ENCODE results near the gene MEGF11. TPM values are rescaled to one million over a fixed set of nuclear protein-coding genes. Genes with fewer than 3 reads are reported as not detected.
"Not testable (repeated sequence)": the region's sequence is repeated elsewhere in the genome, so short reads cannot be mapped to it uniquely, and the experiment has no call there.

Gene MEGF11
- total and polyA plus RNA-seq, 3 experiments from 2014 or later, result not detected

- Histone ChIP-seq H3K36me3 (ENCODE audit: insufficient read depth, low read length) (no peaks in the 10 kb centered on the region), H3K27ac (ENCODE audit: low read depth, low read length) (no peak overlapping the region), H3K27me3 (ENCODE audit: insufficient read depth, low read length, poor library complexity, severe bottlenecking) (no peaks in the 10 kb centered on the region), H3K4me1 (ENCODE audit: insufficient read depth, low read length) (no peaks in the 10 kb centered on the region), H3K9me3 (ENCODE audit: low read length) (no peaks in the 10 kb centered on the region), H3K4me3 (ENCODE audit: low read length) (no peak overlapping the region)
- peaks cover 10 to 55% of the 10 kb centered on the region in 2 donors for H3K27me3 Mint-ChIP-seq
- CTCF ChIA-PET, result interaction anchor here (1.1 kb wide), 1 partner anchor 14 kb away, joined by 3 read pairs; no protein-coding TSS in a partner anchor
- POLR2A ChIA-PET, result no interaction called here
- peaks cover 0 to 9% (median 5%) of the 10 kb centered on the region in 3 donors for H3K36me3 Mint-ChIP-seq
- H3K4me3 Mint-ChIP-seq, result no peak overlapping the region
- H3K4me1 Mint-ChIP-seq, result no peaks in the 10 kb centered on the region
- H3K9me3 Mint-ChIP-seq, result peaks cover 4 to 11% (median 8%) of the 10 kb centered on the region in 5 donors
- no peak for DNase-seq
- no peak overlapping the region for H3K27ac Mint-ChIP-seq
These were observed 11.4 kb upstream of the MEGF11 start for GRCh38 chr15:66264859-66265513.

GRCh38 chr15:66262837-66263236, 9.3 kb upstream of the MEGF11 start:
- POLR2A ChIA-PET; H3K4me1 ChIP-seq (ENCODE audit: insufficient read depth, low read length); DNase-seq; CTCF ChIA-PET; H3K36me3 Mint-ChIP-seq; H3K36me3 ChIP-seq (ENCODE audit: insufficient read depth, low read length); H3K27ac ChIP-seq (ENCODE audit: low read depth, low read length); H3K4me3 Mint-ChIP-seq; H3K4me1 Mint-ChIP-seq; H3K9me3 ChIP-seq (ENCODE audit: low read length); H3K4me3 ChIP-seq (ENCODE audit: low read length); H3K27me3 ChIP-seq (ENCODE audit: insufficient read depth, low read length, poor library complexity, severe bottlenecking): not testable (repeated sequence)
- peaks cover 4 to 11% (median 8%) of the 10 kb centered on the region in 5 donors for H3K9me3 Mint-ChIP-seq
- H3K27me3 Mint-ChIP-seq, result peaks cover 6 to 46% of the 10 kb centered on the region in 2 donors
- H3K27ac Mint-ChIP-seq, result peak overlapping the region in 1 of 8 donors; percentile 71

GRCh38 chr15:66261056-66261455, 7.5 kb upstream of the MEGF11 start:
- peaks cover 13 to 50% of the 10 kb centered on the region in 2 donors for H3K27me3 Mint-ChIP-seq
- H3K27me3 ChIP-seq (ENCODE audit: insufficient read depth, low read length, poor library complexity, severe bottlenecking), result peaks cover 2% of the 10 kb centered on the region
- no peaks in the 10 kb centered on the region for H3K9me3 ChIP-seq (ENCODE audit: low read length)
- H3K4me3 Mint-ChIP-seq, result no peak overlapping the region
- H3K36me3 ChIP-seq (ENCODE audit: insufficient read depth, low read length), result no peaks in the 10 kb centered on the region
- H3K4me1 ChIP-seq (ENCODE audit: insufficient read depth, low read length), result no peaks in the 10 kb centered on the region
- DNase-seq, result no peak
- H3K27ac Mint-ChIP-seq, result no peak overlapping the region
- H3K4me3 ChIP-seq (ENCODE audit: low read length), result no peak overlapping the region
- peaks cover 0 to 9% (median 4%) of the 10 kb centered on the region in 3 donors for H3K36me3 Mint-ChIP-seq
- ChIA-PET POLR2A (no interaction called here), CTCF (interaction anchor here (1.2 kb wide), 1 partner anchor 10 kb away, joined by 3 read pairs; no protein-coding TSS in a partner anchor)
- H3K4me1 Mint-ChIP-seq, result no peaks in the 10 kb centered on the region
- no peak overlapping the region for H3K27ac ChIP-seq (ENCODE audit: low read depth, low read length)
- peaks cover 4 to 11% (median 8%) of the 10 kb centered on the region in 5 donors for H3K9me3 Mint-ChIP-seq

GRCh38 chr15:66256692-66257091, 3.1 kb upstream of the MEGF11 start:
- Mint-ChIP-seq H3K4me3 (no peak overlapping the region), H3K27ac (no peak overlapping the region), H3K27me3 (peaks cover 36 to 63% of the 10 kb centered on the region in 2 donors), H3K36me3 (peaks cover 0 to 2% (median 0%) of the 10 kb centered on the region in 3 donors), H3K4me1 (peaks cover 13 to 22% (median 14%) of the 10 kb centered on the region in 3 donors), H3K9me3 (no peaks in the 10 kb centered on the region)
- no peaks in the 10 kb centered on the region for H3K9me3 ChIP-seq (ENCODE audit: low read length)
- H3K27ac ChIP-seq (ENCODE audit: low read depth, low read length), result no peak overlapping the region
- ChIA-PET CTCF (interaction anchor here (0.7 kb wide), 1 partner anchor 136 kb away, joined by 3 read pairs; no protein-coding TSS in a partner anchor), POLR2A (no interaction called here)
- no peak overlapping the region for H3K4me3 ChIP-seq (ENCODE audit: low read length)
- H3K27me3 ChIP-seq (ENCODE audit: insufficient read depth, low read length, poor library complexity, severe bottlenecking), result peaks cover 35% of the 10 kb centered on the region
- H3K4me1 ChIP-seq (ENCODE audit: insufficient read depth, low read length), result peaks cover 19% of the 10 kb centered on the region
- no peak for DNase-seq
- H3K36me3 ChIP-seq (ENCODE audit: insufficient read depth, low read length), result no peaks in the 10 kb centered on the region

- CTCF ChIA-PET, result no interaction called here
- POLR2A ChIA-PET, result no interaction called here
- no peaks in the 10 kb centered on the region for H3K36me3 ChIP-seq (ENCODE audit: insufficient read depth, low read length)
- H3K27me3 ChIP-seq (ENCODE audit: insufficient read depth, low read length, poor library complexity, severe bottlenecking), result peaks cover 49% of the 10 kb centered on the region
- Mint-ChIP-seq H3K9me3 (no peaks in the 10 kb centered on the region), H3K27me3 (peaks cover 52 to 74% of the 10 kb centered on the region in 2 donors), H3K36me3 (peaks cover 0 to 1% (median 0%) of the 10 kb centered on the region in 3 donors), H3K27ac (peak overlapping the region in 1 of 8 donors; percentile 29), H3K4me1 (peaks cover 16 to 26% (median 18%) of the 10 kb centered on the region in 3 donors), H3K4me3 (peak overlapping the region in 6 of 7 donors; percentile 4 to 72 (median 36))
- no peak overlapping the region for H3K27ac ChIP-seq (ENCODE audit: low read depth, low read length)
- DNase-seq, result no peak
- H3K4me1 ChIP-seq (ENCODE audit: insufficient read depth, low read length), result peaks cover 22% of the 10 kb centered on the region
- H3K4me3 ChIP-seq (ENCODE audit: low read length), result no peak overlapping the region
- H3K9me3 ChIP-seq (ENCODE audit: low read length), result no peaks in the 10 kb centered on the region
These were observed 1.6 kb upstream of the MEGF11 start for GRCh38 chr15:66254951-66255676.

- Mint-ChIP-seq H3K4me1 (peaks cover 16 to 26% (median 18%) of the 10 kb centered on the region in 3 donors), H3K27ac (peak overlapping the region in 1 of 8 donors; percentile 58), H3K9me3 (no peaks in the 10 kb centered on the region), H3K27me3 (peaks cover 54 to 73% of the 10 kb centered on the region in 2 donors), H3K4me3 (peak overlapping the region; percentile 81 to 92 (median 85)), H3K36me3 (peaks cover 0 to 1% (median 0%) of the 10 kb centered on the region in 3 donors)
- POLR2A ChIA-PET, result no interaction called here
- H3K36me3 ChIP-seq (ENCODE audit: insufficient read depth, low read length), result no peaks in the 10 kb centered on the region
- no peak overlapping the region for H3K4me3 ChIP-seq (ENCODE audit: low read length)
- DNase-seq, result peak in 1 of 5 donors; percentile 2
- peaks cover 54% of the 10 kb centered on the region for H3K27me3 ChIP-seq (ENCODE audit: insufficient read depth, low read length, poor library complexity, severe bottlenecking)
- no peak overlapping the region for H3K27ac ChIP-seq (ENCODE audit: low read depth, low read length)
- CTCF ChIA-PET, result no interaction called here
- H3K9me3 ChIP-seq (ENCODE audit: low read length), result no peaks in the 10 kb centered on the region
- peaks cover 22% of the 10 kb centered on the region for H3K4me1 ChIP-seq (ENCODE audit: insufficient read depth, low read length)
These were observed 770 bp upstream of the MEGF11 start for GRCh38 chr15:66254089-66254950.

GRCh38 chr15:66252685-66253417, 699 bp downstream of the MEGF11 start:
- Mint-ChIP-seq H3K4me1 (peaks cover 16 to 26% (median 24%) of the 10 kb centered on the region in 3 donors), H3K9me3 (no peaks in the 10 kb centered on the region), H3K27ac (no peak overlapping the region), H3K27me3 (peaks cover 53 to 79% of the 10 kb centered on the region in 2 donors), H3K4me3 (peak overlapping the region; percentile 55 to 85 (median 78)), H3K36me3 (peaks cover 0 to 1% (median 0%) of the 10 kb centered on the region in 3 donors)
- Histone ChIP-seq H3K4me3 (ENCODE audit: low read length) (peak overlapping the region; percentile 79), H3K9me3 (ENCODE audit: low read length) (no peaks in the 10 kb centered on the region), H3K27me3 (ENCODE audit: insufficient read depth, low read length, poor library complexity, severe bottlenecking) (peaks cover 58% of the 10 kb centered on the region), H3K36me3 (ENCODE audit: insufficient read depth, low read length) (no peaks in the 10 kb centered on the region), H3K4me1 (ENCODE audit: insufficient read depth, low read length) (peaks cover 22% of the 10 kb centered on the region), H3K27ac (ENCODE audit: low read depth, low read length) (no peak overlapping the region)
- DNase-seq, result peak in 1 of 5 donors; percentile 11
- ChIA-PET POLR2A (no interaction called here), CTCF (interaction anchor here (1.3 kb wide), 1 partner anchor 35 kb away, joined by 3 read pairs; no protein-coding TSS in a partner anchor)
